GM21723 (cell line): ENCODE measurements around the gene MGST2.
"Not testable (repeated sequence)": the region's sequence is repeated elsewhere in the genome, so short reads cannot be mapped to it uniquely, and the experiment has no call there.

Source experiments
- ATAC-seq: cut with Tn5 transposase; IDR thresholded peaks from one replicate; pipeline ENCODE4 v1.9.1; 2021; ENCODE audit warnings: mild to moderate bottlenecking, moderate library complexity; ENCODE audit not compliant: unreplicated experiment

MGST2 gene

DNA sequence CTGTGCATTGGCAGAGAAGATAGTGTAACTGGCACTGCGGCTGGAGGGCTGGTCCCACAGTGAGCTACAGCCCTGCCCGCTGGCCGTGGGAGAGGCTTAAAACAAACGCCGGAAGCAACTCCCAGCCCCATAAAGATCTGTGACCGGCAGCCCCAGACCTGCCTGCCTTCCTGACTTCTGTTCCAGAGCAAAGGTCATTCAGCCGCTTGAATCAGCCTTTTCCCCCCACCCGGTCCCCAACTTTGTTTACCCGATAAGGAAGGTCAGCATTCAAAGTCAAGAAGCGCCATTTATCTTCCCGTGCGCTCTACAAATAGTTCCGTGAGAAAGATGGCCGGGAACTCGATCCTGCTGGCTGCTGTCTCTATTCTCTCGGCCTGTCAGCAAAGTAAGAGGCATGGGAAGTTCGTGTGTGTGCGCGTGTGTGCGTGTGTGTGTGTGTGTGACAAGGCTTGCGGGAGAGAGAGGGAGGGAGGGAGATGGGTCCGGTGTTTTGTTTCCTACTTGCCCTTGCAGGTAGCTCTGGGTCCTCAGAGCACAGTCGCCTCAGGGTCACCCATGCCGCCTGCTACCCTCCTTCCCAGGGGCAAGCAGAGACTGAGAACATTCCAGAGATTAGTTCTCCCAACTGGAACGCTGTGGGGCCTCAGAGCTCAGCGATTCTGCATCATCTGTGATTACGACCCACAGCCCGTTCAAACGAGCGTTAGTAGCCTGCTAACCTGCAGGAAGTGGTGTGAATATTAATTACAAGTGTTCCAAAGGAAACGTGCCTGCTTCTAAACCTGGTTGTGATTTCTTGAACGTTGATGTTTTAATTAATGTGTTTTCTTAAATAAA is at the start of gene MGST2:
TSS of gene MGST2 (plus strand) at position 130 of the 840 bp plus-strand sequence. CDS start at position 331, 201 bp downstream.
- peak; percentile 87 for ATAC-seq

DNA sequence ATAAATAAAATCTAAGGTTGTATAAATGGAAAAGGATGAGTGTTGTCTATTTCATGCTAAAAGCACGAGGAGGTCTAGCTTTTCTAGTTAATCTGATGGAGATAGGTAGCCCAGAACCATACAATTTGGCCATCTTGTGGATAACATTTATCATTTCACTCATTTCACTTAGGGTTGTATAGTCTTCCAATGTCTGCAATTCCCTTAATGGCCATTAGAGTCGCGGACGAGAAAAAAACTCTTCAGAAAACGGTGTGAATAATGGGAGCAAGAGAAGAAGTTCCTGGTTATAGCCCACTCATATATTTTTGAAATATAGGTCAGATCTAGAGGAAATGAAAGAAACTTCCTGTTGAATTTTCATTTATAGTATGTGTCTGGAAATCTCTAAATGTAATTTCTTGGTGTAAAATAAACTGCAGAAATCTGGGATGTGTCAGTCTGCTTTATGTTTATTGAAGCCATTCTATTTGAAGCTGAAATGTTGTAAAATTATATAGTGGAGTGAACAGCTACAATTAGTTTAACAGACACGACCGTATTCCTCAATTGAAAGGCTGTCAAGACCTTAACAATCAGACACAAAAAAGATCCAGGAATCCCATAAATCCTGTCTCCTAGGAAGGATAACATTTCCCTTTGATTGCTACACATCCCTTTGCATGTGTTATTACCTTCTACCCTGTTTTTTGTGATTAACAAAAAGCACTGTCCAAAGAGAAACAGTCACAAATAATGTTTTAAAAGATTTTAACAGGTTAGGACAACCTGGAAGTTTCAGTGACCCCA is 47.7 kb upstream of the MGST2 start:
- no peak for ATAC-seq

DNA sequence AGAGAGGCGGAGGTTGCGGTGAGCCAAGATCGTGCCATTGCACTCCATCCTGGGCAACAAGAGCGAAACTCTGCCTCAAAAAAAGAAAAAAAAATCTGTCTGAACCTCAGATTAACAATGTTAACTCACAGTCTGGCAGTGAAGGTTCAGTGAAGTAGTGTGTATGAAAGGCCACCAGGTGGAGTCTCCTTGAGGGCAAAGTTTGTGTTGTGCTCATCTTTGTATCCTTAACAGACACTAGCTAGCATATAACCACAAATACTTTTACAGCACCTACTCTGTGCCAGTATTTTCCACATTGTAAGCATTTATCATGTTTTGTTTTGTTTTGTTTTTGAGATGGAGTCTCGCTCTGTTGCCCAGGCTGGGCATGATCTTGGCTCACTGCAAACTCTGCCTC is 46.0 kb upstream of the MGST2 start:
- peak; percentile 60 for ATAC-seq

DNA sequence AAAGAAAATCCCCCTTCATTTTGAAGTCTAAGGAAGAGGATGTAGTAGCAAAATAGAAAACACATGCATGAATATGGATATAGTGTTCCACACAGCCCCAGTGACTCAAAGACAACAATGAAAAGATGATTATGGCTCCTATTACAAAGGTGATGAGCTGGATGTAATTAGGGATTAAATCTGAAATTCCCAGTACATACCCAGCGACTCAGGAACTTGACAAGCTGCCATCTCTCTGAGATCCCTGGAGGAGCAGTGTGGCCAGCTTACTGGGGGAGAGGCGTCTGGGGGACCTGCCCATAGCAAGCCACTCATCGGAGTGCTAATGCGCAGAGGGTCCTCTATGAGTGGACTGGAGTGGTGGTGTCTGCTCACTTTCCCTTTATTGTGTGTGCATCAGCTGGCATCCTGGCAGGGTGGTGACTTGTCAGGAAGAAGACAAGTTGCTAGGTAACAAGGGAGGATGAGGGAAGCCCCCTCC is 42.7 kb upstream of the MGST2 start:
- no peak for ATAC-seq

DNA sequence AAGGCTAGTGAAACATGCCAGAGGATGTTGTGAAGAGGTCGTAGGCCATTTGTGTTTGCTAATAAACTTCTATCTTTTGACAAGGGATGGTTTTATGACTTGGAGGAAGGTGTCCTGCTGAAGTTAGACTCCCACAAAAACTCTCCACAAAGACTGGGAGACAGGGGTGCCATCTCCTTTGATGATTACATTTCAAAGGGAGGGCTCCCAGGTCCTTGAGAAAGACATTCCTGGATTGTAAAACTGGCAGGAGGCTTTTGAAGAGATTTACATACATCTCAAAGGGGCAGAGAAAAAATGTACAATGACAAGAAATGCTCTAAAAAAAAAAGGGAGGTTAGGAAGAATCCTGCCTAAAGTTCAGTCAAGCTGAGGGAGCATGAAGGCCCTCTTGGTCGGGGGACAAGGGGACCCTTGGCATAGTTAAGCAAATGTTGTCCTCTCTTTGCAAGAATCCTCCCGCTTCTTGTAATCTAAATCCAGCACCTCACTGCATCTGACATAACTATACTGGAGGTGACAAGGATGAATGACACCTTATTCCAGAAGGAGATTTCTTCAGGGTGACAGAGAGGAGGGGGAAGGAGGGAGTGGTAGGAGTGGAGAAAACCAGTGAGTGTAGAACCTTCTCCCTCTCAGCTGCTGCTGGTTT is 41.1 kb upstream of the MGST2 start:
- ATAC-seq = no peak

DNA sequence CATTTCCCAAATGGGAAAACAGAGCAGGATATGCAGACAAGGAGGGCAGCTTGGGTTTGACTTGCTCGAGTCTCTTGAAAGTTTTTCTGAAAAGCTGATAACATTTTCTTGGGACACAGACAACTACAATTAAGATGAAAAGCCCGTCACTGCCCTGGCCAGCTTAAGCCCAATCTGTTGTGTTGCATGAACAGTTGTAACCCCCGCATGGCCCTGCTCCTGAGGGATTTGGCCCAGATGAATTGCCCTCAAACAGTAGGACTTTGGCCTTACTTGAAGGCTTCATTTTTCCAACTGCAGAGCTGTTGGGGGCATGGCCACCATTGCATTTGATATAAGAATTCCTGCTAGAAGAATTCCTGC is 40.5 kb upstream of the MGST2 start:
- ATAC-seq = no peak

DNA sequence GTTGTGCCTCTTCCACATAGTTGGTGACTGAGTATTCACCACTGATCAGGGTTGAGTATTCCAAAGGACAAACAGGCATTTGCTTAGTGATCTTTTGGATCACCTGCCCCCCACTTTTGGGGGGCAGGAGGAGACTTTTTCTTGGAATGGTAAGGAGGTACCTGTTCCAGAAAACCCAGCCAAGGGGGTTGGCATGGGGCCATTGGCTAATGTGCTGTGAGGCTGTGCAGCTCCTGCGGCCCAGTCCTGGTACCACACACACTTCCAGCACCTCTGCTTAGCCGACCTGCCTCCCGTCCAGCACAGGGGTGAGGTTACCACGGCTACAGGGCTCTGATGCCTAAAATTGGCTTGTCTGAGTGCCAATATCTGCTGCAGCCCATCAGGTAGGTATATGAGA is 40.1 kb upstream of the MGST2 start:
- ATAC-seq = no peak

DNA sequence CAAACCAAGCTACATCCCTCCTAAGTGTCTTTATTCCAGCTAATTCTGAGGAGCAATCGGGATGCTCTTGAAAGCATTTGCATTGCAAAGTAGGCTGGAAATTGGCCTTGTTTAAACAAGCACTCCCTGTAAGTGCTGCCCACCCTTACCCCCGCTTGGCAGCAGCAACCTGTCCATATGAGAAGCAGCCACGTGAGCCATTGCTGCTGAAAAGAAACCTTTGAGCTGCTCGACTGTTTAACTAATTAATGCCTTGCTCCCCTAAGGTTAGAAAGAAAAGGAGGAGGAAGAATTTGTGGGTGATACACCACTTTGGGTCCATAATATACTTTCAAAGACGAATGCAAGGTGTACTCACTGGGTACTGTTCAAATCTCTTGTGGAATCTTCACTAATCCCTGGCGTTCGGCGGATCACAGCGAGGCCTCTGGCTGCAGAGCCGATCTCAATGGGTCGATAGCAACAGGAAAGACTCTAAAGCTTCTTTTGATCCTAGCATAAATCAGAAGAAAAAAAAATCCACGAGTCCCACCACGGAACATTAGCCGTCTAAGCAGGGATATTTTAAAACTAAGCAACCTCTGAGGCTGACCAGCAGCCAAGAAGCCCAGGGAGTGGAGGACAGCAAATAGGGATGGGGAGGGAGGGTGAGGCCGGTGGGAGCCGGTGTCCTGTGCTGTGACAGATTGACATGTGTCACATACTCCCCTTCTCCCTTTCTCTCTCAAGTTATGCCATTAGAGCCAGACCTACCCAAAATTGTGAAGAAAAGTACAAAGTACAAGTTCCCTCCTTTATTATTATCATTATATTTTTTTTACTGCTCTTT is 37.2 kb upstream of the MGST2 start:
- ATAC-seq = no peak

DNA sequence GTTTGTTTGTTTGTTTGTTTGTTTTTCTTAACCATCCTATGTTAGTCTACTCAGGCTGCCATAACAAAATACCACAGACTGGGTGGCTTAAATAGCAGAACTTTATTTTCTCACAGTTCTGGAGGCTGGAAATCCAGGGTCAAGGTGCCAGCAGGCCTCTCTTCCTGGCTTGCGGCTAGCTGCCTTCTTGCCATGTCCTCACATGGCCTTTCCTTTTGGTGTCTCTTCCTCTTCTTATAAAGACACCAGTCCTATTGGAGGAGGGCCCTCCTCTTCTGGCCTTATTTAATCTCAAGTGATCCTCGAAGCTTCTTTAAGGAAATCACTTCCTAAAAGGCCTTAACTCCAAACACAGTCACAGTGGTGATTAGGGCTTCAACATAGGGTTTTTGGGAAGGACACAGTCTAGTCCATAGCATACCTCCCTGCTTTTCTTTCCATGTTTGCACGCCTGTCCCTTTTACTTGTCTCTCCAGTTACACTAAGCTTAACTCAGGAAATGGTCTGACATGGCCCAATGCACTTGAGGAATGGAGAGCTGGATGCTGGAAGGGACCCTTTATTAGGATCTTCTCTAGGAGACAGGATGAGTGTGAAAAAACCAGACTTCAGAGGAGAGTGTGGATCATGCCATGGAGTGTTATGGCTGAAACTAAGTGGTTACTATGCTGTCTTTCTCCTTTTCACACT is 36.0 kb upstream of the MGST2 start:
- ATAC-seq = no peak

DNA sequence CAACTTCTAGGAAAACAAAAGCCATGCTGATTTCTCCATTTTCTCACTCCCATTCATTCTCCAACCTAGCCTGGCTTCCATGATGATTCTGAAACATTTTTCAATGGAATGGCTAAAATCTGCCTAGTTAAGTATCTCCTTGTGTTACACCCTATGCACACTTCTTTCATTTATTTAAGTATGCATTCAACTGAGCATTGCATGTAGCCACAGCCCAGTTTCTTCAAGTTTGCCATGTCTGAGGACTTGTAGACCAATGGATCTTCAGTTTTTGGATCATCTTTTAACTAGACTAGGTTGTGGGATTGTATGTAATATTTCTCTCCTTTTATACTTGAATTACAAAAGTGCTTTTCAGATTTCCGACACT is 35.5 kb upstream of the MGST2 start:
- ATAC-seq = no peak

DNA sequence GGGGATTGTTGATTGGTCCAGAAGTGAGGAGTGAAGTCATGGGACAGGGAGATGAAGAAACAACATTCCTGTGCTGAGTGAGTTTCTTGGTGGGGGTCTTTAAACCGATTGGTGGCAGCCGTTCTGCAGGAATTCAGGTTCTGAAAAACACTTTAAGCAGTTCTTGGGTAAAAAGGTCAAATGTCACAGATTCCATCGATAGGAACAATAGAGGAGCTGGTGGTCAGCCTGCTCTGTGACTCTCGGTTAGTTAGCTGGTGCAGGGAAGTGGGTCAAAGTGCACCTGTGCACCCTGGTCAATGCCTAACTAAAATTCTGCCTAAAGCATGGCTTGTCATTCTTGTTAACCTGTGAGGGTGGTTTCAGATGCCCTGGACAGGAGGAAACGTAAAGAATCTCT is 34.6 kb upstream of the MGST2 start:
- no peak for ATAC-seq

DNA sequence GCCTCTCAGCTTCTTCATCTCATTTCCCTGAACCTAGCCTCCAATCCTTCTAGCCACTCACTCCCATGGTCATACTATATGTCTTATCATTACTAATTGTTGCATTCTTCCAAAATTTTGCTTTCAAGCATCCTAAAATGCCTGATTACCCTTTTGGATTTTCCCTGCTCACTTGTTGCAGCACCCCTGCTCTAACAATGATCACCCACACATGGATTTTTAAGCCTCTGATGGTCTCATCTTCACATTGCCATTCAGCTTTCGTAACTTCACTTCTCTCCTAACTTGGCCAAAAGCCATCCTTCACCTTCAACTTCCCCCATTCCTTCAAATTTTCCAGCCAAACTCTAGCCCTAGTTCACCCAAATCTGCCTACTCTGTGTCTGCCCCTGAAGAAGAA is 33.8 kb upstream of the MGST2 start:
- no peak for ATAC-seq

DNA sequence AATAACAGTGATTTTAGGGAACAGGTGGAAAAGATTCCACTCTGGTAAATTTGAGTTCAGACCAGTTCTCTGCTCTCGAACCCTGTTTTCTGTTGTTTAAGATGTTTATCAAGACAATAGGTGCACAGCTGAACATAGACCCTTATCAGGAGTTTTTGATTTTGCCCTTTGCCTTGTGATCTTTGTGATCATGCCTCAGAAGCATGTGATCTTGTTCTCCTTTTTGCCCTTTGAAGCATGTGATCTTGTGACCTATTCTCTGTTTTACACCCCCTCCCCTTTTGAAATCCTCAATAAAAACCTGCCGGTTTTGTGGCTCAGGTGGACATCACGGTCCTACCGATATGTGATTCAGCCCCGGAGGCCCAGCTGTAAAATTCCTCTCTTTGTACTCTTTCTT is 32.9 kb upstream of the MGST2 start:
- not testable (repeated sequence) for ATAC-seq

DNA sequence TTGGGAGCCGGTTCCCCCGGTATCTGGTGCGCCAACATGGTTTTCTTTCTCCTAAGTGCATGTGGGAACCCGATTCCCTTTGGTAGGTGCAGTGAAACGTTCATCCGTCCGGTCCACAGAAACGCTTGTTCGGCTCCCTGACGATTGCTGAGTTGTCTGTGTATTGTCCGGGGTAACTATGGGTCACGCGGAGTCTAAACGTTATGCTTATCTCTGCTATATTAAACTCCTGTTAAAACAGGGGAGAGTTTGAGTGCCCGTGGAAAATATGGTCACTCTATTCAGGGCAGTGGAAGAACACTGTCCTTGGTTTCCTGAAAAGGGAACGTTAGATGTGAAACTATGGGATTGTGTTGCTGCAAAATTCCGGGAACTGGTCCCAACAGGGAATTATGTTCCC is 32.4 kb upstream of the MGST2 start:
- no peak for ATAC-seq

DNA sequence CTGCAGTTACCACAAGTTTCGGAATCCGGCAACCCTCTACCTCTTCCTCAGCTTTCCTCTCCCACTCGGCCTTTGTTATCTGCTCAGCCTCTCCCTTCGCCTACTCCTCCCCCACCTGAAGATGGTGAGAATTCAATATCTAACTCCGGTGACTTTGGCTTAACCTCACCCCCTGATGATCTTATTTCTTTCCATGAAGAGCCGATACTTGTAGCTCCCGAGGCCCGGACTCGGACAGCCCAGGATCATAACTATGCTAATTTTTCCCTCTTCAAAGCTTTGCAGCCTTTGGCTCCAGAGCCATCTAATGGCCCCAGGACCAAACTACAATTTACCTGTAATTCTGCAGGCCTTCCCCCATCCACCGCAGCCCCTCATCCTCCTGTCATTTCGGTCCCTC is 32.0 kb upstream of the MGST2 start:
- ATAC-seq = no peak

DNA sequence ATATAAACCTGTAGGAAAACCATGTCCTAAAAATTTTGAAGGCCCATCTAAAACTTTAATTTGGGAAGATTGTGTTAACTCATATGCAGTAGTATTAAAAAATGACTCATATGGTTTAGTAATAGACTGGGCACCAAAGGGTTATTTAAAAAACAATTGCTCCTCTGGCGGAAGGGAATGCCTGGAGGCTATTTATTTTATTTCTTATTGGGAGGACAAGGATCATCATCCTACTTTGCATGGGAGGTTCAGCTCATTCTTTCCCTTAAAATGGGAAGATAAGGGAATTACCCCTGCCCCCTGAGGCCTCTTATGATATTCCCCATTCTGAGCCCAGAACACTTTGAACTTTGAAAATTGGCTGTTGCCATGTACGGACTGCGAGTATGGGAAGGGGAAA is 29.7 kb upstream of the MGST2 start:
- no peak for ATAC-seq

DNA sequence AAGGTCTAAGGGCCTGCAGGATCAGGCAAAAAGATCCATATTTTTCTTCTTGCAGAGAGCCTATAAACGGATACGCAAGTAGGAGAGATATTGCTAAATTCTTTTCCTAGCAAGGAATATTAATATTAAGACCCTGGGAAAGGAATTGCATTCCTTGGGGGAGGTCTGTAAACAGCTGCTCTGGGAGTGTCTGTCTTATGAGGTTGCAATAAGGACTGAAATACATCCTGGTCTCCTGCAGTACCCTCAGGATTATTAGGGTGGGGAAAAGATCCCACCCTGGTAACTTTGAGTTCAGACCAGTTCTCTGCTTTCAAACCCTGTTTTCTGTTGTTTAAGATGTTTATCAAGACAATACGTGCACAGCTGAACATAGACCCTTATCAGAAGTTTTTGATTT is 27.3 kb upstream of the MGST2 start:
- ATAC-seq = not testable (repeated sequence)

DNA sequence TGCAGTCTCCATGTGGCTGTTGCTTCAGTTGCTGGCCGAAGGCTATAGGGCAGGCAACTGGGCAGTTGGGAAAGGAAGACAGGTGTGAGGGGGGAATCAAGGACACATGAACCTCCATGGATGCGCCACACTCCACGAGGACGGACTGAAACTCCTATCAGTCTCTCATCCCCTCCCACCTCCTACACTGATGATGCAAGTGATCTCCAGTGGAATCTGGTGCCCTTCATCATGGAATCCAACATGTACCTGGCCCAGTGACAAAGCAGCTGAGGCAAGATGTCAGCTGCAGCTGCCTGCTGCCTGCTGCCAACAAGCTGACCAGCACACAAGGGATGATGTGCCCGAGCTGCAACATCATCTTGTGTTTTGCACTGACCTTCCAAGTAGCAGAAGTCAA is 26.0 kb upstream of the MGST2 start:
- ATAC-seq = no peak

DNA sequence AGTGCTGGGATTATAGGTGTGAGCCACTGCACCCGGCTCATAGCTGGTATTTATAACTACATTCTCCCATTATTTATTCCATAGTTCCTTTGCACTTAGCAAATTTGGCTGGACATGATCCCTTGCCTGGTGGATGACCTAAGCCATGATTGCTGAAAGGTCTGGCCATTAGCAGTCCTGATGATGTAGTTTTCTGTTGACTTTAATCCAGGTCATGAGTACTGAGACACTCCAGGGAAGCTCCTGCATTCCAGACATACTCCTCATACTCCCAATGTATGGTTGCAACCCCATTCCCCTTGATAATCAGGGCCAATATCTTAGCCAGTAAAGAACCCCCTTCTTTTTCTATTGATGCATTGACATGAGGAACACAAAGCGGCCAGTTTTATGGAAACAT is 24.4 kb upstream of the MGST2 start:
- ATAC-seq = no peak

DNA sequence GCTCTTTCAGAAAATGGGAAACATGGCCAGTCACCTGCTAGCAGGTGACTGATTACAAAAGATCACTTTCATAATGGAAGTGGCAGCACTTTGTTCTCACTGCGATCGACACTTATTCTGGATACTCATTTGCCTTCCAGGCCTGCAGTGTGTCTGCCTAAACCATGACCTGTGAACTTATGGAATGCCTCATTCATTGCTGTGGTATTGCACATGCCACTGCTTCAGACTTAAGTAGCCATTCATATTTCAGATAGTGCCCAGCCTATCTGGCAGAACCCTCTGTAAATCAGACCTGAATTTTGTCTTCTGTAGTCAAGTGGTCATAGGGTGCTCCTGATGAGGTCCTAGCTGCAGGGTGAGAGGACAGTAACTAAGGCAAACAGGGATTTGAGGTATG is 23.3 kb upstream of the MGST2 start:
- no peak for ATAC-seq
